GM18868 (cell line): Measurements from ENCODE around the gene ENTPD2.

Source experiments
- ATAC-seq: cut with Tn5 transposase; IDR thresholded peaks from one replicate; pipeline ENCODE4 v1.9.1; 2021; ENCODE audit warnings: mild to moderate bottlenecking, moderate library complexity; ENCODE audit not compliant: unreplicated experiment

Gene ENTPD2

GRCh38 chr9:137053944-137054931, at the start of gene ENTPD2:
Gene ENTPD2 (minus strand): TSS chr9:137054061. CDS start chr9:137053997, 64 bp downstream.
- no peak for ATAC-seq

GRCh38 chr9:137103206-137103999, 49.5 kb upstream of the ENTPD2 start:
- ATAC-seq: no peak

GRCh38 chr9:137099231-137099630, 45.4 kb upstream of the ENTPD2 start:
- ATAC-seq: no peak

- no peak for ATAC-seq
These were observed 44.1 kb upstream of the ENTPD2 start for GRCh38 chr9:137097761-137098462.

GRCh38 chr9:137096785-137097546, 43.1 kb upstream of the ENTPD2 start:
- ATAC-seq: no peak

GRCh38 chr9:137095664-137096517, 42.0 kb upstream of the ENTPD2 start:
- peak; percentile 88 for ATAC-seq

GRCh38 chr9:137089232-137089947, 35.5 kb upstream of the ENTPD2 start:
- ATAC-seq: no peak

GRCh38 chr9:137088121-137088520, 34.3 kb upstream of the ENTPD2 start:
- ATAC-seq: no peak

- no peak for ATAC-seq
These were observed 33.6 kb upstream of the ENTPD2 start for GRCh38 chr9:137087409-137087925.

- peak; percentile 72 for ATAC-seq
These were observed 32.9 kb upstream of the ENTPD2 start, which contains the start of gene MAN1B1 for GRCh38 chr9:137086531-137087408. Gene MAN1B1 (plus strand): TSS chr9:137086985. CDS start chr9:137087000, 15 bp downstream.

GRCh38 chr9:137085920-137086530, 32.2 kb upstream of the ENTPD2 start:
- ATAC-seq: no peak

- ATAC-seq: no peak
These were observed 30.7 kb upstream of the ENTPD2 start for GRCh38 chr9:137084526-137084925.

GRCh38 chr9:137083394-137084004, 29.6 kb upstream of the ENTPD2 start:
- peak; percentile 28 for ATAC-seq

GRCh38 chr9:137082925-137083290, 29.0 kb upstream of the ENTPD2 start:
- no peak for ATAC-seq

- no peak for ATAC-seq
These were observed 28.5 kb upstream of the ENTPD2 start for GRCh38 chr9:137082222-137082924.
